ENCODE measurements around the gene LGI1. TPM values are rescaled to one million over a fixed set of nuclear protein-coding genes. Genes with fewer than 3 reads are reported as not detected.

The LGI1 gene
- polyA plus RNA-seq, 3 donors, result 0.03 TPM; not detected in 2

DNA sequence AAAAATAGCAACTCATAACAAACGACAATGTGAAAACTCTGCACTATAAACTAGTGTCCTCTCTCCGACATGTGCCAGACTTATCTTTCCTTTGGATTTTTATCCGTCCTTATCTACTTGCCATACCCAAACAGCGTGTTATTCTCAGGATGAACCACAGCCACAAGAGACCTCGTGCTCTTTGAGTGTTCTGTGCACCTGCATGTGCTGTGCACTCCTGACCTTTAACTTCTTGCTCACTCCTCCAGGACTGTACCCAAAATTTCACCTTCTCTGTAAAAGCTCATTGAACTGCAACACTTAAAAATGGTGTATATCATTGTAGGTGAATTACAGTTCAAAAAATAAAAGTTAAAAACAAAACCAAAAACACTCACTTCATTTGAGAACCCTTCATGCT is 78.0 kb downstream of the LGI1 start:
- H3K4me3 ChIP-seq (replicated peaks in 1 of 3; ENCODE audit: low read depth in 2 of 3, low read length in 3 of 3), result no peak overlapping the region
- peaks cover 3 to 7% (median 3%) of the 10 kb centered on the region in 3 donors for H3K27me3 Mint-ChIP-seq (ENCODE audit: low read depth in 3 of 3)
- H3K9ac ChIP-seq (ENCODE audit: insufficient read depth, low read length, poor library complexity, severe bottlenecking), result no peak overlapping the region
- peaks cover 0 to 9% of the 10 kb centered on the region in 2 donors for H3K9me3 ChIP-seq (replicated peaks in 1 of 2; ENCODE audit: control insufficient read depth in 1 of 2, insufficient read depth in 1 of 2, low read length in 2 of 2)
- no peak overlapping the region for H3K4me2 ChIP-seq (replicated peaks; ENCODE audit: extremely low read depth, low read length, poor library complexity, severe bottlenecking)
- no peaks in the 10 kb centered on the region for H3K36me3 Mint-ChIP-seq
- no peak overlapping the region for H3K27ac Mint-ChIP-seq
- TF ChIP-seq, protein P1, sequence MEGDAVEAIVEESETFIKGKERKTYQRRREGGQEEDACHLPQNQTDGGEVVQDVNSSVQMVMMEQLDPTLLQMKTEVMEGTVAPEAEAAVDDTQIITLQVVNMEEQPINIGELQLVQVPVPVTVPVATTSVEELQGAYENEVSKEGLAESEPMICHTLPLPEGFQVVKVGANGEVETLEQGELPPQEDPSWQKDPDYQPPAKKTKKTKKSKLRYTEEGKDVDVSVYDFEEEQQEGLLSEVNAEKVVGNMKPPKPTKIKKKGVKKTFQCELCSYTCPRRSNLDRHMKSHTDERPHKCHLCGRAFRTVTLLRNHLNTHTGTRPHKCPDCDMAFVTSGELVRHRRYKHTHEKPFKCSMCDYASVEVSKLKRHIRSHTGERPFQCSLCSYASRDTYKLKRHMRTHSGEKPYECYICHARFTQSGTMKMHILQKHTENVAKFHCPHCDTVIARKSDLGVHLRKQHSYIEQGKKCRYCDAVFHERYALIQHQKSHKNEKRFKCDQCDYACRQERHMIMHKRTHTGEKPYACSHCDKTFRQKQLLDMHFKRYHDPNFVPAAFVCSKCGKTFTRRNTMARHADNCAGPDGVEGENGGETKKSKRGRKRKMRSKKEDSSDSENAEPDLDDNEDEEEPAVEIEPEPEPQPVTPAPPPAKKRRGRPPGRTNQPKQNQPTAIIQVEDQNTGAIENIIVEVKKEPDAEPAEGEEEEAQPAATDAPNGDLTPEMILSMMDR (IDR thresholded peaks at IDR 0.05), result no peak
- DNase-seq, result no peak
- intact Hi-C loops (cut with micrococcal nuclease), result no loop called here
- no peak overlapping the region for H2AFZ ChIP-seq (ENCODE audit: insufficient read depth, low read depth, low read length, poor library complexity, severe bottlenecking)
- no peaks in the 10 kb centered on the region for H3K27me3 ChIP-seq (ENCODE audit: control insufficient read depth in 2 of 2, insufficient read depth in 2 of 2, low read length in 2 of 2)
- peaks cover 0 to 12% (median 5%) of the 10 kb centered on the region in 7 donors for H3K9me3 Mint-ChIP-seq
- H3K4me1 Mint-ChIP-seq, result no peaks in the 10 kb centered on the region
- H3K27ac ChIP-seq (ENCODE audit: low read depth in 1 of 2, low read length in 2 of 2), result no peak overlapping the region
- WGBS (ENCODE audit: insufficient coverage), result 81% methylated on average over 3 of the region's 5 CpGs
- no peak overlapping the region for H3K4me3 Mint-ChIP-seq
- H3K36me3 ChIP-seq (replicated peaks in 1 of 2; ENCODE audit: control insufficient read depth in 1 of 2, insufficient read depth in 2 of 2, low read length in 2 of 2), result no peaks in the 10 kb centered on the region
- H3K4me1 ChIP-seq (ENCODE audit: control insufficient read depth in 1 of 2, insufficient read depth in 2 of 2, low read length in 2 of 2), result no peaks in the 10 kb centered on the region
- no peaks in the 10 kb centered on the region for H3K79me2 ChIP-seq (ENCODE audit: insufficient read depth, low read length)
- H4K20me1 ChIP-seq (ENCODE audit: insufficient read depth, low read length), result no peaks in the 10 kb centered on the region

DNA sequence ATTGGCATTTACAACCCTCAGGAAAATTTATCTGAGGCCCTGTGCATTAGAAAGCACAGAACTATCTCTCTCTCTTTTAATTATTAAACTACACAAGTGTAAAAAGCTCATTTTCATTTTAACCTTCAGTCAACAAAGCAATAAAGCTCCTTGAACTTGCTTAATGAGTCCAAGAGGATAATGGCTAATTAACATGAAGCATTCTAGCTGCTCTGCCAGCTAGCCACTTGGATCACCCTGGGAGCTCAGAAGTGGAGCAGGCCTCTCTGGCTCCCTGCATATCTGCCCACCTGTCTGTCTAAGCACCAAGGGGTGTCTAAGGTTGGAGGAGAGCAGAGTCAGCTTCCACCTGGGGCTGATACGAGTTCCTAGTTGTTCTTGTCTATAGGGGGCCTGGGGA is 80.1 kb downstream of the LGI1 start:
- peaks cover 1 to 5% (median 4%) of the 10 kb centered on the region in 3 donors for H3K27me3 Mint-ChIP-seq (ENCODE audit: low read depth in 3 of 3)

More for the DNA sequence above, 80.1 kb downstream of the LGI1 start:
- no CpG with 5 or more reads among the region's 1 CpG for WGBS (ENCODE audit: insufficient coverage)
- H3K27ac Mint-ChIP-seq, result peak overlapping the region in 1 of 7 donors; percentile 1
- TF ChIP-seq, protein P1 (IDR thresholded peaks at IDR 0.05), result no peak
- Histone ChIP-seq H2AFZ (ENCODE audit: insufficient read depth, low read depth, low read length, poor library complexity, severe bottlenecking) (no peak overlapping the region), H4K20me1 (ENCODE audit: insufficient read depth, low read length) (no peaks in the 10 kb centered on the region), H3K36me3 (replicated peaks in 1 of 2; ENCODE audit: control insufficient read depth in 1 of 2, insufficient read depth in 2 of 2, low read length in 2 of 2) (no peaks in the 10 kb centered on the region), H3K4me3 (replicated peaks in 1 of 3; ENCODE audit: low read depth in 2 of 3, low read length in 3 of 3) (no peak overlapping the region), H3K27me3 (ENCODE audit: control insufficient read depth in 2 of 2, insufficient read depth in 2 of 2, low read length in 2 of 2) (no peaks in the 10 kb centered on the region), H3K27ac (ENCODE audit: low read depth in 1 of 2, low read length in 2 of 2) (no peak overlapping the region), H3K4me2 (replicated peaks; ENCODE audit: extremely low read depth, low read length, poor library complexity, severe bottlenecking) (no peak overlapping the region), H3K4me1 (ENCODE audit: control insufficient read depth in 1 of 2, insufficient read depth in 2 of 2, low read length in 2 of 2) (no peaks in the 10 kb centered on the region), H3K9ac (ENCODE audit: insufficient read depth, low read length, poor library complexity, severe bottlenecking) (no peak overlapping the region), H3K79me2 (ENCODE audit: insufficient read depth, low read length) (no peaks in the 10 kb centered on the region), H3K9me3 (replicated peaks in 1 of 2; ENCODE audit: control insufficient read depth in 1 of 2, insufficient read depth in 1 of 2, low read length in 2 of 2) (peaks cover 0 to 9% of the 10 kb centered on the region in 2 donors)
- no peak overlapping the region for H3K4me3 Mint-ChIP-seq
- no peak for DNase-seq
- H3K4me1 Mint-ChIP-seq, result no peaks in the 10 kb centered on the region
- H3K9me3 Mint-ChIP-seq, result peaks cover 0 to 11% (median 5%) of the 10 kb centered on the region in 7 donors
- H3K36me3 Mint-ChIP-seq, result no peaks in the 10 kb centered on the region
- intact Hi-C loops (cut with micrococcal nuclease), result no loop called here

All from CD14-positive monocyte (primary cell).